Sigmoid colon (tissue), 7 donors: ENCODE data around the gene MYL3. TPM values are rescaled to one million over a fixed set of nuclear protein-coding genes. Genes with fewer than 3 reads are reported as not detected.

Experiments used
- DNase-seq: peaks from one replicate; pipeline ENCODE4 v3.0.0-alpha.2; 2019
- H3K27ac ChIP-seq, 4 donors: fragments of 200-600 bp; sonication (generic); one replicate each; pipeline ENCODE4 v1.5.1; 2016 to 2019; ENCODE audit warnings: mild to moderate bottlenecking in 1 of 4
- H3K27me3 ChIP-seq, 3 donors: fragments of 200-600 bp; sonication (generic); one replicate each; pipeline ENCODE4 v1.5.1; 2019; ENCODE audit warnings: mild to moderate bottlenecking in 1 of 3
- H3K36me3 ChIP-seq, 4 donors: fragments of 200-600 bp; sonication (generic); one replicate each; pipeline ENCODE4 v1.5.1; 2016 to 2019
- H3K4me1 ChIP-seq, 4 donors: fragments of 200-600 bp; sonication (generic); one replicate each; pipeline ENCODE4 v1.5.1; 2017 to 2019
- H3K4me3 ChIP-seq, 4 donors: fragments of 200-600 bp; sonication (generic); one replicate each; pipeline ENCODE4 v1.5.1; 2017 to 2019; ENCODE audit warnings: mild to moderate bottlenecking in 2 of 4, moderate library complexity in 1 of 4
- H3K9me3 ChIP-seq, 4 donors: fragments of 200-600 bp in 3 of 4; sonication (generic) in 3 of 4; one replicate each; pipeline versions ENCODE4 v1.5.1 to v1.6.1; 2013 to 2019
- EP300 ChIP-seq, 4 donors: sonication (generic); formaldehyde crosslinking; IDR thresholded peaks; one replicate each; pipeline ENCODE4 v1.6.1; 2017; ENCODE audit warnings: antibody characterized with exemption in 4 of 4
- POLR2A ChIP-seq, 2 donors: fragments of 450-650 bp; IDR thresholded peaks; one replicate each; pipeline ENCODE4 v1.6.1; 2016; ENCODE audit warnings: antibody characterized with exemption in 2 of 2, mild to moderate bottlenecking in 2 of 2, moderate library complexity in 2 of 2
- POLR2AphosphoS5 ChIP-seq, 4 donors: sonication (generic); formaldehyde crosslinking; IDR thresholded peaks; one replicate each; pipeline ENCODE4 v1.6.1; 2017; ENCODE audit warnings: antibody characterized with exemption in 4 of 4
- WGBS, 2 donors: extraction: QIAGEN DNeasy Blood & Tissue Kit; methylation state at CpG; one replicate each; pipeline ENCODE4 v1.1.7; 2013; 5-methylcytosine and 5-hydroxymethylcytosine counted together
- intact Hi-C: fragments of 100-400 bp; cut with DNase I; formaldehyde crosslinking; loops from one replicate; pipeline ENCODE4 v1.15.1; 2023
- polyA plus RNA-seq, 3 donors: library from polyadenylated mRNA; stranded (reverse); fragments of 200-250 nt; gene quantifications; one replicate each; pipeline ENCODE4 v1.2.3, GENCODE V29; 2013
- total RNA-seq, 4 donors: library from RNA; depleted of rRNA; stranded (reverse); fragments of >200 nt; gene quantifications; one replicate each; pipeline ENCODE4 v1.1.0, GENCODE V29; 2016
- TF ChIP-seq, protein P1 (sequence below), 4 experiments: fragments of 450-650 bp in 3 of 4; fragments of 200-600 bp in 1 of 4; IDR thresholded peaks; one replicate each; pipeline ENCODE4 v1.5.1; 2016 to 2019; ENCODE audit warnings: antibody characterized with exemption in 4 of 4, mild to moderate bottlenecking in 3 of 4, moderate library complexity in 2 of 4
- donor health status: healthy with polysubstance abuse.
- donor health status: Bipolar disorder and iron deficiency.
- donor health status: healthy.

The MYL3 gene
- total and polyA plus RNA-seq, 7 donors: 1.5 to 11.8 (median 3.9) TPM

DNA sequence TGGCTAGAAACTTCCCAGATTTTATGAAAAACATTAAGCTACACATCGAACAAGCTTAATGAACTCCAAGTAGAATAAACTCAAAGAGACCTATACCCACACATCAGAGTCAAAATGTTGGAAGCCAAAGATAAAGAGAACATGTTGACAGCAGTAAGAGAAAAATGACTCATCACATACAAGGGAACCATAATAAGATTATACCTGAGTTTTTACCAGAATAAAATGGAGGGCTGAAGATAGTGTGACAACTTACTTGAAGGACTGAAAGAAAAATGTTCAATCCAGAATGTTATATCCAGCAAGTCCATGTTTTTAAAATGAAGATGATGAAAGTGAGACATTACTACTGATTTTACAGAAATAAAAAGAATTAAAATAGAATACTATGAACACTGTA, 22.8 kb downstream of the MYL3 start:
- no peaks in the 10 kb centered on the region for H3K27me3 ChIP-seq
- no peak for TF ChIP-seq POLR2A (IDR thresholded peaks at IDR 0.05)
- no peak for TF ChIP-seq EP300 (IDR thresholded peaks at IDR 0.05)
- no peak for TF ChIP-seq POLR2AphosphoS5 (IDR thresholded peaks at IDR 0.05)
- TF ChIP-seq, protein P1, sequence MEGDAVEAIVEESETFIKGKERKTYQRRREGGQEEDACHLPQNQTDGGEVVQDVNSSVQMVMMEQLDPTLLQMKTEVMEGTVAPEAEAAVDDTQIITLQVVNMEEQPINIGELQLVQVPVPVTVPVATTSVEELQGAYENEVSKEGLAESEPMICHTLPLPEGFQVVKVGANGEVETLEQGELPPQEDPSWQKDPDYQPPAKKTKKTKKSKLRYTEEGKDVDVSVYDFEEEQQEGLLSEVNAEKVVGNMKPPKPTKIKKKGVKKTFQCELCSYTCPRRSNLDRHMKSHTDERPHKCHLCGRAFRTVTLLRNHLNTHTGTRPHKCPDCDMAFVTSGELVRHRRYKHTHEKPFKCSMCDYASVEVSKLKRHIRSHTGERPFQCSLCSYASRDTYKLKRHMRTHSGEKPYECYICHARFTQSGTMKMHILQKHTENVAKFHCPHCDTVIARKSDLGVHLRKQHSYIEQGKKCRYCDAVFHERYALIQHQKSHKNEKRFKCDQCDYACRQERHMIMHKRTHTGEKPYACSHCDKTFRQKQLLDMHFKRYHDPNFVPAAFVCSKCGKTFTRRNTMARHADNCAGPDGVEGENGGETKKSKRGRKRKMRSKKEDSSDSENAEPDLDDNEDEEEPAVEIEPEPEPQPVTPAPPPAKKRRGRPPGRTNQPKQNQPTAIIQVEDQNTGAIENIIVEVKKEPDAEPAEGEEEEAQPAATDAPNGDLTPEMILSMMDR (IDR thresholded peaks at IDR 0.05): no peak
- no peak for DNase-seq
- H3K4me1 ChIP-seq: peaks cover 0 to 10% (median 6%) of the 10 kb centered on the region in 4 donors
- no peak overlapping the region for H3K4me3 ChIP-seq
- H3K36me3 ChIP-seq: no peaks in the 10 kb centered on the region
- H3K9me3 ChIP-seq: peaks cover 0 to 9% (median 6%) of the 10 kb centered on the region in 4 donors
- no peak overlapping the region for H3K27ac ChIP-seq
- WGBS, 2 donors: 93 to 96% methylated on average over 1 of the region's 1 CpG
- intact Hi-C loops: no loop called here

- TF ChIP-seq, protein P1 (IDR thresholded peaks at IDR 0.05): no peak
- DNase-seq: no peak
- intact Hi-C loops: no loop called here
- Histone ChIP-seq H3K4me3 (no peak overlapping the region), H3K27me3 (no peaks in the 10 kb centered on the region), H3K4me1 (no peaks in the 10 kb centered on the region), H3K36me3 (no peaks in the 10 kb centered on the region), H3K27ac (no peak overlapping the region), H3K9me3 (peaks cover 0 to 9% (median 6%) of the 10 kb centered on the region in 4 donors)
- 58 to 81% methylated on average over 2 of the region's 2 CpGs for WGBS, 2 donors
These were observed 24.9 kb downstream of the MYL3 start for GRCh38 chr3:46838301-46838700.

DNA sequence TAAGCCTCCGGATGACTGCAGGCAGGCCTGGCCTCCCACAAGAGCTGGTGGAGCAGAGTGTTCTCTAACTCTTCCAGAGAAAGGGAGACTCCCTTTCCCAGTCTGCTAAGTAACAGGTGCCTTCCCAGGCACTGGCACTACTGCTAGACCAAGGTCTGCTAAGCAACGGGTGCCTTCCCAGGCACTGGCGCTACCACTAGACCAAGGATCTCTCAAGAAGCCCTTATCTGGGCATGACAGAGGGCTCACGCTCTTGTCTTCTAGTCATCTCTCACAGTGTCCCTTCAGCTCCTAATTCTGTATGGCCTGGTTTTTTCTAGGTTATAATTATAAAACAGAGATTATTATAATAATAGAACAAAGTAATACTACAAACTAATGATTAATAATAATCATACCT, 27.8 kb downstream of the MYL3 start:
- Histone ChIP-seq H3K27me3 (no peaks in the 10 kb centered on the region), H3K4me1 (no peaks in the 10 kb centered on the region), H3K27ac (no peak overlapping the region), H3K9me3 (peaks cover 0 to 9% (median 6%) of the 10 kb centered on the region in 4 donors), H3K4me3 (no peak overlapping the region), H3K36me3 (no peaks in the 10 kb centered on the region)
- intact Hi-C loops: no loop called here
- TF ChIP-seq, protein P1 (IDR thresholded peaks at IDR 0.05): no peak
- TF ChIP-seq POLR2A (IDR thresholded peaks at IDR 0.05) (no peak), EP300 (IDR thresholded peaks at IDR 0.05) (no peak), POLR2AphosphoS5 (IDR thresholded peaks at IDR 0.05) (no peak)
- no peak for DNase-seq
- 94 to 97% methylated on average over 4 of the region's 4 CpGs for WGBS, 2 donors

GRCh38 chr3:46835054-46835453, 28.2 kb downstream of the MYL3 start:
- DNase-seq: no peak
- H3K4me1 ChIP-seq: no peaks in the 10 kb centered on the region
- intact Hi-C loops: no loop called here
- peaks cover 0 to 8% (median 5%) of the 10 kb centered on the region in 4 donors for H3K9me3 ChIP-seq
- H3K27me3 ChIP-seq: no peaks in the 10 kb centered on the region
- H3K36me3 ChIP-seq: no peaks in the 10 kb centered on the region
- no peak overlapping the region for H3K27ac ChIP-seq
- 91 to 93% methylated on average over 12 of the region's 12 CpGs for WGBS, 2 donors
- H3K4me3 ChIP-seq: no peak overlapping the region
- TF ChIP-seq, protein P1 (IDR thresholded peaks at IDR 0.05): no peak
- TF ChIP-seq EP300 (IDR thresholded peaks at IDR 0.05) (no peak), POLR2A (IDR thresholded peaks at IDR 0.05) (no peak), POLR2AphosphoS5 (IDR thresholded peaks at IDR 0.05) (no peak)
